PC-3 (cell line): ENCODE data around the gene PHTF2. TPM values are rescaled to one million over a fixed set of nuclear protein-coding genes. Genes with fewer than 3 reads are reported as not detected.

ENCODE experiments used
- ATAC-seq: fragments of 200-7000 bp; cut with Tn5 transposase; 2 replicates; pipeline ENCODE4 v1.9.1; 2020; ENCODE audit warnings: mild to moderate bottlenecking, moderate library complexity
- BruUV-seq: library from RNA; stranded (reverse); fragments of 400-500 nt; replicated peaks from 2 replicates; lab custom pipeline; 2021; lab: Mats Ljungman, UMichigan
- CTCF ChIA-PET: fragments of 300-600 bp; sonication (Branson Sonifier 250); formaldehyde crosslinking; loops from one replicate; lab custom pipeline; 2022; ENCODE audit warnings: antibody characterized with exemption; lab: Charles Lee
- POLR2A ChIA-PET: fragments of 300-600 bp; sonication (Branson Sonifier 250); formaldehyde crosslinking; loops from one replicate; lab custom pipeline; 2022; ENCODE audit warnings: antibody characterized with exemption; ENCODE audit not compliant: unreplicated experiment; lab: Charles Lee
- DNase-seq: peaks from one replicate; pipeline ENCODE4 v3.0.0-alpha.2; 2015
- H2AFZ ChIP-seq: fragments of 300-600 bp; sonication (generic); 2 replicates; pipeline ENCODE4 v1.6.0; 2016; ENCODE audit warnings: antibody characterized with exemption, low read length
- H3F3A ChIP-seq: fragments of 300-600 bp; sonication (generic); one replicate; pipeline ENCODE4 v1.6.0; 2017; ENCODE audit warnings: antibody characterized with exemption, low read length, control low read depth, mild to moderate bottlenecking; ENCODE audit not compliant: unreplicated experiment
- H3K27ac ChIP-seq: fragments of 300-600 bp; sonication (generic); 2 replicates; pipeline ENCODE4 v1.5.1; 2016; ENCODE audit warnings: mild to moderate bottlenecking, low read length
- H3K27me3 ChIP-seq: fragments of 300-600 bp; sonication (generic); 2 replicates; pipeline ENCODE4 v1.6.1; 2016; ENCODE audit warnings: low read length, mixed read lengths
- H3K36me3 ChIP-seq: fragments of 300-600 bp; sonication (generic); 2 replicates; pipeline ENCODE4 v1.6.1; 2016; ENCODE audit warnings: low read depth, mixed run types, low read length, mixed read lengths
- H3K4me1 ChIP-seq: fragments of 300-600 bp; sonication (generic); 2 replicates; pipeline ENCODE4 v1.5.1; 2016; ENCODE audit warnings: low read length; ENCODE audit not compliant: insufficient read depth
- H3K4me2 ChIP-seq: fragments of 300-600 bp; sonication (generic); 2 replicates; pipeline ENCODE4 v1.6.0; 2016; ENCODE audit warnings: low read length
- H3K4me3 ChIP-seq: fragments of 300-600 bp; sonication (generic); 2 replicates; pipeline ENCODE4 v1.5.1; 2016; ENCODE audit warnings: mild to moderate bottlenecking, low read length, mixed read lengths
- H3K79me2 ChIP-seq: fragments of 300-600 bp; sonication (generic); 2 replicates; pipeline ENCODE4 v1.6.1; 2017; ENCODE audit warnings: low read length, mixed read lengths
- H3K9ac ChIP-seq: fragments of 300-600 bp; sonication (generic); 2 replicates; pipeline ENCODE4 v1.6.0; 2016; ENCODE audit warnings: mild to moderate bottlenecking, low read length
- H3K9me2 ChIP-seq: fragments of 300-600 bp; sonication (generic); replicated peaks from 2 replicates; pipeline ENCODE4 v1.6.1; 2016; ENCODE audit warnings: mixed run types, low read length, mixed read lengths
- H3K9me3 ChIP-seq: fragments of 300-600 bp; sonication (generic); 2 replicates; pipeline ENCODE4 v1.6.1; 2016; ENCODE audit warnings: low read length, mixed read lengths
- H4K20me1 ChIP-seq: fragments of 300-600 bp; sonication (generic); 2 replicates; pipeline ENCODE4 v1.6.1; 2016; ENCODE audit warnings: low read length, mixed read lengths
- CTCF ChIP-seq: fragments of 300-600 bp; sonication (generic); conservative IDR thresholded peaks from 2 replicates; pipeline ENCODE4 v1.5.1; 2017; ENCODE audit warnings: antibody characterized with exemption, low read depth, mild to moderate bottlenecking, low read length
- EZH2 ChIP-seq: fragments of 300-600 bp; sonication (generic); IDR thresholded peaks from one replicate; pipeline ENCODE4 v1.6.1; 2017; ENCODE audit warnings: antibody characterized with exemption, mild to moderate bottlenecking, low read length; ENCODE audit not compliant: unreplicated experiment
- EZH2phosphoT487 ChIP-seq: fragments of 300-600 bp; sonication (generic); IDR thresholded peaks from 2 replicates; pipeline ENCODE4 v1.6.1; 2018; ENCODE audit warnings: mild to moderate bottlenecking, antibody characterized with exemption, low read length, borderline replicate concordance
- intact Hi-C: fragments of 100-400 bp; cut with micrococcal nuclease; formaldehyde crosslinking; loops from 2 replicates; pipeline ENCODE4 v1.9.0; 2023
- total RNA-seq: library from RNA; depleted of rRNA; stranded (reverse); fragments of >200 nt; gene quantifications from 2 replicates; pipeline ENCODE4 v1.2.3, GENCODE V29; 2014

The PHTF2 gene
- total RNA-seq, 1 experiment from 2014 or later, result 20.4 TPM

DNA sequence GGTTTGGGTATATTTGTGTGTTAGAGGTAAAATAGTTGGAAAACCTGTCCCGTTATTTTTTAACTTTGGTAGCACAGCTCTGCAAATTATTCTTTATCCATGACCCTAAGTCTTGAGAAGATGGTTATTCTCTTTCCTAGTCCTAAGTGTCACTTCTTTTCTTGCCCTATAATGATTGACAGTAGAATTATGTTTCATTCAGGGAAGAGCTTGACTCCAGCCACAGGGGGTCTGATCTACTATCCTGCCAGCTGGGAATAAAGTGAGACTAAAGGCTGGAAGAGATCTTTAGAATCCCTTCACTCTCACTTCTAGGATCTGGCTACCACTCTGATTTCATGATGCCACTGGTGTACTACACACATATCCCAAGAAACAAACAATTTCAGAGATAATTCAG is 90.4 kb downstream of the PHTF2 start:
- Histone ChIP-seq H4K20me1 (no peaks in the 10 kb centered on the region), H3K27ac (no peak overlapping the region), H3K79me2 (no peaks in the 10 kb centered on the region), H3K4me2 (no peak overlapping the region), H2AFZ (no peak overlapping the region), H3K9ac (no peak overlapping the region), H3K4me3 (no peak overlapping the region), H3K9me3 (no peaks in the 10 kb centered on the region), H3K36me3 (no peaks in the 10 kb centered on the region), H3K9me2 (no peaks in the 10 kb centered on the region), H3F3A (no peaks in the 10 kb centered on the region), H3K27me3 (no peaks in the 10 kb centered on the region), H3K4me1 (peaks cover 6% of the 10 kb centered on the region; the same call in 1 of the 2 replicates)
- intact Hi-C loops, result no loop called here
- TF ChIP-seq EZH2 (no peak), CTCF (no peak), EZH2phosphoT487 (no peak)
- no peak for ATAC-seq
- no TSS peak for BruUV-seq
- DNase-seq, result no peak
- ChIA-PET CTCF (no interaction called here), POLR2A (no interaction called here)

DNA sequence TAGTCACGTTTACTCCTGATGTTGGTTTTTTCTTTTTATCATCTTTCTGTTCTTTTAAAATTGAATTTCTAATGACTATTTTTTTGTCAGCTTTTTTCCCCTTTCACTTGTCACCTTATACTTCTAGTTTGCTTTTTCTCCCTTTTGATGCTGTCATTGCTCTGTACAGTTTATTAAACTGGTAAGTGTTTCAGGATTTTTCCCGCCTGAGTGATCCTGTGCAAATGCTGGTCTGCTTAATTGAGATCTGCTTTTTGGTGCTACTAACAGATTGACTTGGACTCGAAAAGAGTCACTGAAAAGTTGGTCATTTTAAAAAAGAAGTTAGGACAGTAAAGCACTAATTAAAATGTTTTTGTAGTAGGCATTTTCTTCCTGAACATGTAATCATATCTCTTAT is 95.2 kb downstream of the PHTF2 start:
- BruUV-seq, result no TSS peak
- Histone ChIP-seq H3K4me1 (no peaks in the 10 kb centered on the region), H3K9ac (no peak overlapping the region), H3K9me3 (no peaks in the 10 kb centered on the region), H2AFZ (no peak overlapping the region), H3K9me2 (no peaks in the 10 kb centered on the region), H3K4me3 (no peak overlapping the region), H3K27me3 (no peaks in the 10 kb centered on the region), H3K27ac (no peak overlapping the region), H3F3A (no peaks in the 10 kb centered on the region), H4K20me1 (no peaks in the 10 kb centered on the region), H3K4me2 (no peak overlapping the region), H3K36me3 (no peaks in the 10 kb centered on the region), H3K79me2 (no peaks in the 10 kb centered on the region)
- ChIA-PET CTCF (no interaction called here), POLR2A (no interaction called here)
- DNase-seq (no peak), ATAC-seq (no peak)
- TF ChIP-seq EZH2phosphoT487, result no peak
- TF ChIP-seq CTCF, result no peak
- no peak for TF ChIP-seq EZH2
- intact Hi-C loops, result no loop called here

- Histone ChIP-seq H3K4me2 (no peak overlapping the region), H3K79me2 (no peaks in the 10 kb centered on the region), H3K9me3 (no peaks in the 10 kb centered on the region), H3K4me3 (no peak overlapping the region), H2AFZ (no peak overlapping the region), H3K4me1 (no peaks in the 10 kb centered on the region), H4K20me1 (no peaks in the 10 kb centered on the region), H3K27me3 (no peaks in the 10 kb centered on the region), H3F3A (no peaks in the 10 kb centered on the region), H3K9me2 (no peaks in the 10 kb centered on the region), H3K9ac (no peak overlapping the region), H3K27ac (no peak overlapping the region), H3K36me3 (no peaks in the 10 kb centered on the region)
- ATAC-seq (no peak), DNase-seq (no peak)
- CTCF ChIA-PET, result no interaction called here
- intact Hi-C loops, result no loop called here
- no TSS peak for BruUV-seq
- TF ChIP-seq CTCF, result no peak
- TF ChIP-seq EZH2phosphoT487, result no peak
- no peak for TF ChIP-seq EZH2
- POLR2A ChIA-PET, result no interaction called here
Observed at GRCh38 chr7:77894574-77895091, 96.1 kb downstream of the PHTF2 start.
